NCI-H1105 treated with DMSO at 0.1 percent for 48 hours (cell line): Measurements from ENCODE around the gene OR10K2.
"Not testable (repeated sequence)": the region's sequence is repeated elsewhere in the genome, so short reads cannot be mapped to it uniquely, and the experiment has no call there.

ENCODE experiments used
- DNase-seq: peaks from one replicate; lab custom pipeline; 2025; lab: John Stamatoyannopoulos, UW

The OR10K2 gene

GRCh38 chr1:158426137-158426536, at the start of gene OR10K2:
Gene OR10K2 (minus strand): TSS chr1:158426237. CDS start chr1:158420866, 5,371 bp downstream.
- DNase-seq, result no peak

- no peak for DNase-seq
Measured at GRCh38 chr1:158471920-158472319, 45.9 kb upstream of the OR10K2 start, which contains the start of gene OR10R2. Gene OR10R2 (plus strand): TSS chr1:158472220. CDS start chr1:158472326, 106 bp downstream.

- DNase-seq, result no peak
Measured at GRCh38 chr1:158461534-158461933, 35.5 kb upstream of the OR10K2 start, which contains the start of gene OR10K1. Gene OR10K1 (plus strand): TSS chr1:158461834. CDS start chr1:158465562, 3,728 bp downstream.

GRCh38 chr1:158458263-158458662, 32.2 kb upstream of the OR10K2 start:
- DNase-seq, result no peak

GRCh38 chr1:158457246-158457645, 31.2 kb upstream of the OR10K2 start:
- no peak for DNase-seq

- no peak for DNase-seq
Measured at GRCh38 chr1:158454537-158454936, 28.5 kb upstream of the OR10K2 start.

- DNase-seq, result no peak
Measured at GRCh38 chr1:158445376-158445775, 19.3 kb upstream of the OR10K2 start.

- no peak for DNase-seq
Measured at GRCh38 chr1:158434741-158435140, 8.7 kb upstream of the OR10K2 start.

- DNase-seq, result not testable (repeated sequence)
Measured at GRCh38 chr1:158430163-158430562, 4.1 kb upstream of the OR10K2 start.

- DNase-seq, result no peak
Measured at GRCh38 chr1:158425027-158425426, 1.0 kb downstream of the OR10K2 start.

GRCh38 chr1:158422212-158422611, 3.8 kb downstream of the OR10K2 start:
- DNase-seq, result no peak

- DNase-seq, result no peak
Measured at GRCh38 chr1:158417586-158417985, 8.5 kb downstream of the OR10K2 start.

GRCh38 chr1:158414651-158415345, 11.2 kb downstream of the OR10K2 start:
- no peak for DNase-seq

GRCh38 chr1:158407092-158407491, 18.9 kb downstream of the OR10K2 start:
- DNase-seq, result no peak

GRCh38 chr1:158400871-158401270, 25.2 kb downstream of the OR10K2 start:
- peak; percentile 36 for DNase-seq

- no peak for DNase-seq
Measured at GRCh38 chr1:158398818-158399514, 27.1 kb downstream of the OR10K2 start, which contains the start of gene OR10T2. Gene OR10T2 (minus strand): TSS chr1:158399466. CDS start chr1:158399466, 0 bp downstream.

GRCh38 chr1:158396646-158397045, 29.4 kb downstream of the OR10K2 start:
- no peak for DNase-seq

GRCh38 chr1:158393476-158393875, 32.6 kb downstream of the OR10K2 start:
- DNase-seq, result no peak

- no peak for DNase-seq
Measured at GRCh38 chr1:158391099-158391498, 34.9 kb downstream of the OR10K2 start.

- no peak for DNase-seq
Measured at GRCh38 chr1:158390331-158390730, 35.7 kb downstream of the OR10K2 start.

- DNase-seq, result no peak
Measured at GRCh38 chr1:158374860-158375259, 51.2 kb downstream of the OR10K2 start.

GRCh38 chr1:158374101-158374500, 51.9 kb downstream of the OR10K2 start:
- not testable (repeated sequence) for DNase-seq
